OCI-LY1 (cell line): ENCODE measurements around the gene ZNF672.

ENCODE experiments used
- CTCF ChIP-seq: fragments of 200-600 bp; sonication (generic), shearing (Covaris generic); IDR thresholded peaks from 2 replicates; pipeline ENCODE4 v1.5.1; 2017; ENCODE audit warnings: mild to moderate bottlenecking, antibody characterized with exemption, low read length, moderate library complexity, mixed read lengths
- EZH2 ChIP-seq: fragments of 200-600 bp; sonication (generic), shearing (Covaris generic); IDR thresholded peaks from 2 replicates; pipeline ENCODE4 v1.8.0; 2017; ENCODE audit warnings: borderline replicate concordance, mixed run types, mild to moderate bottlenecking, antibody characterized with exemption, low read length, moderate library complexity, mixed read lengths

- no peak for TF ChIP-seq CTCF
- no peak for TF ChIP-seq EZH2
Observed at GRCh38 chr1:248821101-248821500, 16.9 kb upstream of the ZNF672 start.
